Stimulated activated memory B cell treated with anti-CD40 and anti-IgM and Interleukin-4, amounts not matched to agents 10 μg/mL and 1 μg/mL and 100 μg/mL, for 72 hours (primary cell): ENCODE results near the gene FAM118B.
"Not testable (repeated sequence)": the region's sequence is repeated elsewhere in the genome, so short reads cannot be mapped to it uniquely, and the experiment has no call there.

ENCODE experiments used
- ATAC-seq: fragments of 150-1000 bp; cut with Tn5 transposase; 2 replicates; pipeline ENCODE4 v1.10.0; 2021
- H3K27ac Mint-ChIP-seq: one replicate; pipeline ENCODE4 v1.8.0; 2022; ENCODE audit warnings: mild to moderate bottlenecking, mixed read lengths
- H3K27me3 Mint-ChIP-seq: one replicate; pipeline ENCODE4 v1.8.0; 2022; ENCODE audit warnings: mixed read lengths
- H3K36me3 Mint-ChIP-seq: one replicate; pipeline ENCODE4 v1.8.0; 2022; ENCODE audit warnings: mixed read lengths
- H3K4me1 Mint-ChIP-seq: one replicate; pipeline ENCODE4 v1.8.0; 2022; ENCODE audit warnings: mixed read lengths
- H3K4me3 Mint-ChIP-seq: one replicate; pipeline ENCODE4 v1.8.0; 2022; ENCODE audit warnings: mild to moderate bottlenecking, moderate library complexity, mixed read lengths
- H3K9me3 Mint-ChIP-seq: one replicate; pipeline ENCODE4 v1.8.0; 2022; ENCODE audit warnings: mixed read lengths

Gene FAM118B

DNA sequence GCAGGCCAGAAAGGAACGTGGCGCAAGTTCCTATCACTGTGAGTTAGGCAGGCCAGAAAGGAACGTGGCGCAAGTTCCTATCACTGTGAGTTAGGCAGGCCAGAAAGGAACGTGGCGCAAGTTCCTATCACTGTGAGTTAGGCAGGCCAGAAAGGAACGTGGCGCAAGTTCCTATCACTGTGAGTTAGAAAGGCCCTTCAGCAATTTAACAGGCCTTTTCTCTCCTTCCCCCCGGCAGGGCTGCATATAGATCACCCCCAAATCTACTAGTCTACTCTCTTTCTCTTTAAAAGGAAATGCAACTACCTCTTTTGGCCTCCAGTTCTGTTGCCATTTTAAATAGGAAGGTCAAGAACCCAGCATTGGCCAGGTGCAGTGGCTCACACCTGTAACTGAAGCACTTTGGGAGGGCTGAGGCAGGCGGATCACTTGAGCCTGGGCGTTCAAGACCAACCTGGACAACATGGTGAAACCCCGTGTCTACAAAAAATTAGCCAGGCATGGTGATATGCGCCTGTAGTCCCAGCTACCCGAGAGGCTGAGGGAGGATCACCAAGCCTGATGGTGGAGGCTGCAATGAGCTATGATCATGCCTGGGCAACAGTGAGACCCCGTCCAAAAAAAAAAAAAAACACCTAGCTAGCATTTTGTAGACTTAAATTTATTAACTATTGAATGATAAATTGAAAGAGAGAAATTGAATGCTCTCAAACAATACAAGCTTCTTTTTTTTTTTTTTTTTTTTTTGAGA, 14.9 kb downstream of the FAM118B start:
- H3K36me3 Mint-ChIP-seq: peaks cover 32% of the 10 kb centered on the region
- no peaks in the 10 kb centered on the region for H3K4me1 Mint-ChIP-seq
- no peak overlapping the region for H3K27ac Mint-ChIP-seq
- no peak overlapping the region for H3K4me3 Mint-ChIP-seq
- no peak for ATAC-seq
- H3K27me3 Mint-ChIP-seq: no peaks in the 10 kb centered on the region
- H3K9me3 Mint-ChIP-seq: no peaks in the 10 kb centered on the region

DNA sequence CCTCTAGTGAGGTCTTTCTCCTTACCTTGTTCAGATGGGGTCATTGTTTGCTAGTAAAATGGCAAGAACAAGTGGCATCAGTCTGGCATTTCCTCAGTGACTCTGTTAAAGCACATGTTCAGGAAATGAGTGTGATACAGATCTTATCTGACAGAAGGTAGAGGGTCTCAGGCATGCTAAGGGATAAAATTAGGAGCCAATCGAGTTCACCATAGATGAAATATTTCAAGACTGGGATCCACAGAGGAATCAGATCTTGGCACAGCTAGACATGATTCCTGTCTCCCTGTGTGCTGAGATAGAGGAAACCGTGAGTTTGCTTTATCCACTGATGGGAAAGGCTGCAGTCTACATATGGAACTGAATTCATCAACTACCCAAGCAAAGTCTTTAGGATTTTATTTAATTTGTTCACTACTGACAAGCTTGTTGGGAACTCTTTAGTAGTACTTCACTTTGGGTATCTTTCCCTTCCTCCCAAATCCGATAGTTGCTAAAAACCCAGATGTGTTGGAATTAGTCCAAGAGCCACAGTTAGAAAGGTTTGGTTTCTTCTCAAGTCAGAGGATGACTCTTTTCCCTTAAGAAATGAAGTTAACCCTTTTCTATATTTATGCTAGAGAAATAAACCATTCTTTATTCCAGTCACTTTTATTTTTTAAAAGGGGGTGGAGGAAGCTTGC, 18.4 kb downstream of the FAM118B start:
- Mint-ChIP-seq H3K4me3 (no peak overlapping the region), H3K4me1 (peaks cover 6% of the 10 kb centered on the region), H3K9me3 (no peaks in the 10 kb centered on the region), H3K27ac (no peak overlapping the region), H3K27me3 (no peaks in the 10 kb centered on the region), H3K36me3 (peaks cover 33% of the 10 kb centered on the region)
- no peak for ATAC-seq

- ATAC-seq: no peak
- H3K4me3 Mint-ChIP-seq: no peak overlapping the region
These were observed 20.3 kb downstream of the FAM118B start for GRCh38 chr11:126231725-126232459.

GRCh38 chr11:126232683-126233082, 21.1 kb downstream of the FAM118B start:
- Mint-ChIP-seq H3K9me3 (no peaks in the 10 kb centered on the region), H3K27ac (no peak overlapping the region), H3K4me1 (peaks cover 6% of the 10 kb centered on the region), H3K36me3 (peaks cover 43% of the 10 kb centered on the region), H3K4me3 (no peak overlapping the region), H3K27me3 (no peaks in the 10 kb centered on the region)
- no peak for ATAC-seq

More at GRCh38 chr11:126231725-126232459, 20.3 kb downstream of the FAM118B start:
- Mint-ChIP-seq H3K27me3 (no peaks in the 10 kb centered on the region), H3K27ac (no peak overlapping the region), H3K36me3 (peaks cover 42% of the 10 kb centered on the region), H3K9me3 (no peaks in the 10 kb centered on the region), H3K4me1 (peaks cover 6% of the 10 kb centered on the region)

DNA sequence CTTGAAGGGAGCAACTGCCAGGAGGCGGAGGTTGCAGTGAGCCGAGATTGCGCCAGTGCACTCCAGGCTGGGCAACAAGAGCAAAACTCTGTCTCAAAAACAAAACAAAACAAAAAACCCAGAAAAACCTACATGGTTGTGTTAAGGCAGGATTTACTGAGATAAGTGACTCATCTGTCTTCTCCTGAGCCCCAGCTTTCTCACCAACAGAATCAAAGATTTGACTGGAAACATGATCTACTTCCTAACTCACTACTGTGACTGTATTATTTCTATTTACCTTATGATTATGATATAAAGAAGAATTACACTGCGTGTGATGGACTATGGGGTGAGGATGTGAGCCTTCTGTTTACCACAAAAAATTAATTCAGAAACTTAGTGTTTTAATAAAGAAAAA, 21.8 kb downstream of the FAM118B start:
- Mint-ChIP-seq H3K4me1 (peaks cover 6% of the 10 kb centered on the region), H3K27ac (no peak overlapping the region), H3K9me3 (no peaks in the 10 kb centered on the region), H3K27me3 (no peaks in the 10 kb centered on the region), H3K4me3 (no peak overlapping the region), H3K36me3 (peaks cover 48% of the 10 kb centered on the region)
- ATAC-seq: no peak

DNA sequence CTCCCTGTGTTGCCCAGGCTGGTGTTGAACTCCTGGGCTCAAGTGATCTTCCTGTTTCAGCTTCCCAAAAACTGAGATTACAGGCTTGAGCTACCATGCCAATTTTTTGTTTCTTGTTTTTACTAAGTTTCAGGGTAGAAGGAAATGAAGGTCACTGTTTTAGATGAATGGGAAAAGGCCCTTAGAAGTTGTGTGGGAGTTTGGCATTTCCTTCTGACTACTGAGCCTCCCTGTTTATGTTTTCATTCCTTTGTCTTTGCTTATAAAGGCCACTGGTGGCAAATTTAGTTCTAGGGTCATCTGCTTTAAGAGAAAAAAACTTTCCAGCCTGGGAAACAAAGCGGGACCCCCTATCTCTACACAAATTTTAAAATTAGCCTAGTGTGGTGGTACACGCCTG, 35.1 kb downstream of the FAM118B start:
- Mint-ChIP-seq H3K9me3 (no peaks in the 10 kb centered on the region), H3K4me3 (no peak overlapping the region), H3K36me3 (peaks cover 39% of the 10 kb centered on the region), H3K27me3 (no peaks in the 10 kb centered on the region), H3K27ac (no peak overlapping the region), H3K4me1 (no peaks in the 10 kb centered on the region)
- ATAC-seq: no peak

GRCh38 chr11:126253265-126253664, 41.7 kb downstream of the FAM118B start:
- Mint-ChIP-seq H3K4me1 (no peaks in the 10 kb centered on the region), H3K36me3 (peaks cover 26% of the 10 kb centered on the region), H3K4me3 (no peak overlapping the region), H3K27ac (no peak overlapping the region), H3K9me3 (no peaks in the 10 kb centered on the region), H3K27me3 (no peaks in the 10 kb centered on the region)
- no peak for ATAC-seq

DNA sequence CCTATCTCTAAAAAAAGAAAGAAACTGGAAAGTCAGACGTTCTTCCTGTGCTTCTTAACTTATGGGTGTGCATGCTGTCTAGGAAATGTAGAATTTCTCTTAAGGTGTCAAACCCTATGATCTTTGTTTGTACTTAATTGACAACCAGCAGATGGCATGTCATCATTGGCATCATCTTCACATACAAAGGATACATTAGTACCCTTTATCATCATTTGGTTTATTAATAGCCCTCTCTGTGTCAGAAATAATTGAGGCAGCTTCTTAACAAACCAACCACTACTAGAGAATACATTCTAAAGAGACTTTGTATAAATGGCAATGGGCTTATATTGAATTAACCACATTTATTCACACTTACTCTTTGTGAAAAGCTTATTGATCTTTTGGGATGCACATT, 43.2 kb downstream of the FAM118B start:
- no peaks in the 10 kb centered on the region for H3K9me3 Mint-ChIP-seq
- peaks cover 26% of the 10 kb centered on the region for H3K36me3 Mint-ChIP-seq
- no peaks in the 10 kb centered on the region for H3K4me1 Mint-ChIP-seq
- H3K27ac Mint-ChIP-seq: no peak overlapping the region
- H3K27me3 Mint-ChIP-seq: no peaks in the 10 kb centered on the region
- no peak overlapping the region for H3K4me3 Mint-ChIP-seq
- ATAC-seq: no peak

GRCh38 chr11:126255507-126255906, 43.9 kb downstream of the FAM118B start:
- not testable (repeated sequence) for H3K4me1 Mint-ChIP-seq, ATAC-seq, H3K4me3 Mint-ChIP-seq, H3K9me3 Mint-ChIP-seq, H3K27ac Mint-ChIP-seq, H3K27me3 Mint-ChIP-seq
- peaks cover 30% of the 10 kb centered on the region for H3K36me3 Mint-ChIP-seq

DNA sequence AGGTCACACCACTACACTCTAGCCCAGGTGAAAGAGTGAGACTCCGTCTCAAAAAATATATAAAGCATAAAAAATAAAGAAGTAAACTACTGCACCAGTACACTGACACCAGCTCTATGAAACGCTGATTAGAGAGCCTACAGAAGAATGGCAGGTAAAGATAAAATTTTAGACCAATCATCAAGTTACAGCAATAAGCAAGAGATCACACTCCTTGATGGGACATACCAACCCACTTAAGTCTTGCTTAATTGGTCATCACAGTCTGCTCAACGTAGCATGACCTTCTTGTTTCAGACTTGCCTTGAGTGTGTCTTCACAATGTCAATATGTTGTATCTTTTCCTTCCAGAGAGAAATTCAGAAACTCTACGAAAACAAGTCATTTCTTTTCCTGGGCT, 44.6 kb downstream of the FAM118B start:
- Mint-ChIP-seq H3K9me3 (no peaks in the 10 kb centered on the region), H3K27me3 (no peaks in the 10 kb centered on the region), H3K4me1 (no peaks in the 10 kb centered on the region), H3K36me3 (peaks cover 36% of the 10 kb centered on the region), H3K27ac (no peak overlapping the region), H3K4me3 (no peak overlapping the region)
- ATAC-seq: no peak

DNA sequence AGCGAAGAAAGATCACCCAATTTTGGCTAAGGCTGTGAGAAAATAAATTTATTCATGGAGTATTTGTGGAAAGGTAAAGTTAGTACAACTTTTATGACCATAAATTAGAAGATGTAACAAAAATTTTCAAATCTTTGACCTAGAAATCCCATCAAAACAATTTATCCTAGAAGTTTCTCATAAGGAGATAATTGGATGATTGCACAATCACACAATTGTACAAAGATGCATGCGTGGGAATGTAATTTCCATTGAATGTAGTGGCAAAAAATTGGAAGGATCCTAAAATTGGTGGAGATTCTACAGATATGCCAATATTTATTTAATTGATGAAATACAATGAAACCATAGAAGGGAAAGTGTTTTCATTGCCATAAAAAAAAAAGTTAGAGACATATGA, 45.6 kb downstream of the FAM118B start:
- Mint-ChIP-seq H3K36me3 (peaks cover 32% of the 10 kb centered on the region), H3K4me3 (no peak overlapping the region), H3K27me3 (no peaks in the 10 kb centered on the region), H3K4me1 (no peaks in the 10 kb centered on the region), H3K27ac (no peak overlapping the region), H3K9me3 (no peaks in the 10 kb centered on the region)
- ATAC-seq: no peak

- H3K36me3 Mint-ChIP-seq: peaks cover 34% of the 10 kb centered on the region
- ATAC-seq: no peak
- no peak overlapping the region for H3K27ac Mint-ChIP-seq
- H3K27me3 Mint-ChIP-seq: no peaks in the 10 kb centered on the region
- no peak overlapping the region for H3K4me3 Mint-ChIP-seq
- no peaks in the 10 kb centered on the region for H3K4me1 Mint-ChIP-seq
- no peaks in the 10 kb centered on the region for H3K9me3 Mint-ChIP-seq
These were observed 46.2 kb downstream of the FAM118B start for GRCh38 chr11:126257764-126258163.

GRCh38 chr11:126262216-126262615, 50.6 kb downstream of the FAM118B start:
- Mint-ChIP-seq H3K36me3 (peaks cover 60% of the 10 kb centered on the region), H3K4me3 (no peak overlapping the region), H3K27ac (no peak overlapping the region), H3K27me3 (no peaks in the 10 kb centered on the region), H3K9me3 (no peaks in the 10 kb centered on the region), H3K4me1 (peaks cover 13% of the 10 kb centered on the region)
- ATAC-seq: no peak

DNA sequence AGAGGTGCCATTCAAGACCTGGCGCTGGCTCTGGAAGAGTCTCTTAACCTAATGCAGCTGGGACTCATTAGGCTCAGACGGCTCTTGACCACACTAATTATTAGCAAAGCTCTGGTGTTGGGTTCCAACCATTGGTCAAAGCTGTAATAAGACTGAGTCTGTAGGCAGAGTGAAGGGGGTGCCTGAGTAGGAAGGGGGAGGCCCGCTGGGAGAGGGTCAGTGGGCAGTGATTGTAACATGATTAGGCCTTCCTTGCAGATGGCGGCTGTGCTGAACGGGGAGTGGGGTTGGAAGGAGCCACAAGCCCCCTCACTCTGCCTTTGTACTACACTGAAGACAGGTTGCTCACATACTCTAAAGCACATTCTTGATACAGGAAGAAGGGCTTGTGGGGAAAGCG, 51.9 kb downstream of the FAM118B start:
- no peak for ATAC-seq
- no peak overlapping the region for H3K27ac Mint-ChIP-seq
- peaks cover 56% of the 10 kb centered on the region for H3K36me3 Mint-ChIP-seq
- H3K27me3 Mint-ChIP-seq: no peaks in the 10 kb centered on the region
- no peaks in the 10 kb centered on the region for H3K9me3 Mint-ChIP-seq
- H3K4me3 Mint-ChIP-seq: no peak overlapping the region
- H3K4me1 Mint-ChIP-seq: peaks cover 19% of the 10 kb centered on the region

DNA sequence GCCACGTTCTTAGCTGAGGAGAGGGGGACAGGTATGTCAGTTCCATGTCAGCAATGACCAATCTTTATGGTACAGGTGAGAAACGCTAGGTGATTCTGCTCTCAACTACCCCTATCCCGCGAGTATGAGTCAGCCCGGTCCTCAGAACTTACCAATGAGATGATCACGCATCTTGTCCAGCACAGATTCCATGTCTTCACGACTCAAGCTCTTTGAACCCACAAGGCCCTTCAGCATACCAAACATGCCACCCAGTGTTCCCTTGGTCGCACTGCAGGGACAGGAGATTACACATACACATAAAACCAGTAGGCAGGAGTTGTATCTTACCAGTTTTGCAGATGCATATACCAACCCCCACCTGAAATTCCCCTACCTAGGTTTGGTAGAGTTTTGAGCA, 54.2 kb downstream of the FAM118B start:
- Mint-ChIP-seq H3K4me1 (peaks cover 35% of the 10 kb centered on the region), H3K27ac (peak overlapping the region; percentile 25), H3K9me3 (no peaks in the 10 kb centered on the region), H3K4me3 (no peak overlapping the region), H3K27me3 (no peaks in the 10 kb centered on the region), H3K36me3 (peaks cover 54% of the 10 kb centered on the region)
- no peak for ATAC-seq
